NT2/D1 (cell line): ENCODE measurements around the gene ADSS2.

Experiments
- SUZ12 ChIP-seq: IDR thresholded peaks from 2 replicates; pipeline ENCODE4 v1.6.1; 2011; ENCODE audit not compliant: insufficient read length, insufficient read depth; ENCODE audit errors: extremely low read depth
- YY1 ChIP-seq: IDR thresholded peaks from 2 replicates; pipeline ENCODE4 v1.6.1; 2011; ENCODE audit not compliant: insufficient read length, insufficient read depth
- ZNF274 ChIP-seq: IDR thresholded peaks from 2 replicates; pipeline ENCODE4 v1.6.1; 2011; ENCODE audit warnings: mild to moderate bottlenecking, low read depth, low read length

GRCh38 chr1:244494653-244495052 is 42.9 kb upstream of the ADSS2 start:
- TF ChIP-seq YY1 = no peak
- TF ChIP-seq SUZ12 = no peak
- TF ChIP-seq ZNF274 = no peak
